Breast epithelium (tissue), 3 donors: ENCODE measurements around the gene MGP.

Source experiments
- POLR2A ChIP-seq: fragments of 450-650 bp; IDR thresholded peaks from one replicate; pipeline ENCODE4 v1.6.1; 2016; ENCODE audit warnings: antibody characterized with exemption, mild to moderate bottlenecking, moderate library complexity
- POLR2AphosphoS5 ChIP-seq, 3 donors: sonication (generic); formaldehyde crosslinking; IDR thresholded peaks; one replicate each; pipeline ENCODE4 v1.6.1; 2017; ENCODE audit warnings: antibody characterized with exemption in 3 of 3
- TF ChIP-seq, protein P1 (sequence below), 3 donors: fragments of 450-650 bp; IDR thresholded peaks; one replicate each; pipeline ENCODE4 v1.5.1; 2016 to 2017; ENCODE audit warnings: antibody characterized with exemption in 3 of 3, mild to moderate bottlenecking in 3 of 3, moderate library complexity in 3 of 3

DNA sequence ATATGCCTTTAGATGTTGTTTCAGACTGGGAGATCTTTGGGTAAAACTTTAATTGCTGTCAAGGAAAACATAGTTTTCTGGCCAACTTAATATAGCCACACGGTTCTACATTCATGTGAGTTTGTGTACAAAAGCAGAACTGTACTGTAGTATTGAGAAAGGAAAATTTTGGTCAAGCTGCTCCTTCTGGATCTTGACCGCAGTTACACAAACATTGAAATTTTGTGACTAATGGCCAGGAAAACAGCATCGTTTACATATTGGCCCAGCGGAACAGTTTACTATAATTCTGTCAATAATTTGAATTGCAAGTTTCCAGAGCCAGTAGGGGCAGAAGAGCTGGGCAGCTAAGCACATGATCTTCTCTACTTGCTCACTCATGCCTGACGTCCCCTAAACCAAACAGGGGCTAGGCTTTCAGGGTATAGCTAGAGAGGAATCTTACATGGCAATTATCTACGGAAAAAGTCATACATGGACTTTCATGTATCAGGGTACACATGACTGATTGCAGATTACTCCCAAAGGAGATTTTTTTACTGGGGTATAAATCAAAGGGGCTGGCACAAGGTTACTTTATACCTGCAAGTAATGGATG lies 31.0 kb downstream of the MGP start:
- TF ChIP-seq POLR2AphosphoS5 (IDR thresholded peaks at IDR 0.05): no peak
- no peak for TF ChIP-seq POLR2A
- TF ChIP-seq, protein P1, sequence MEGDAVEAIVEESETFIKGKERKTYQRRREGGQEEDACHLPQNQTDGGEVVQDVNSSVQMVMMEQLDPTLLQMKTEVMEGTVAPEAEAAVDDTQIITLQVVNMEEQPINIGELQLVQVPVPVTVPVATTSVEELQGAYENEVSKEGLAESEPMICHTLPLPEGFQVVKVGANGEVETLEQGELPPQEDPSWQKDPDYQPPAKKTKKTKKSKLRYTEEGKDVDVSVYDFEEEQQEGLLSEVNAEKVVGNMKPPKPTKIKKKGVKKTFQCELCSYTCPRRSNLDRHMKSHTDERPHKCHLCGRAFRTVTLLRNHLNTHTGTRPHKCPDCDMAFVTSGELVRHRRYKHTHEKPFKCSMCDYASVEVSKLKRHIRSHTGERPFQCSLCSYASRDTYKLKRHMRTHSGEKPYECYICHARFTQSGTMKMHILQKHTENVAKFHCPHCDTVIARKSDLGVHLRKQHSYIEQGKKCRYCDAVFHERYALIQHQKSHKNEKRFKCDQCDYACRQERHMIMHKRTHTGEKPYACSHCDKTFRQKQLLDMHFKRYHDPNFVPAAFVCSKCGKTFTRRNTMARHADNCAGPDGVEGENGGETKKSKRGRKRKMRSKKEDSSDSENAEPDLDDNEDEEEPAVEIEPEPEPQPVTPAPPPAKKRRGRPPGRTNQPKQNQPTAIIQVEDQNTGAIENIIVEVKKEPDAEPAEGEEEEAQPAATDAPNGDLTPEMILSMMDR (IDR thresholded peaks at IDR 0.05): no peak
